ENCODE measurements around the gene SMCO1. TPM values are rescaled to one million over a fixed set of nuclear protein-coding genes. Genes with fewer than 3 reads are reported as not detected.

SMCO1 gene
- total RNA-seq, 1 donor from 2014 or later, result not detected

Other genes with a start within 250 kb of the SMCO1 start
- 63.8 TPM for gene PCYT1A, start 227.6 kb downstream of the SMCO1 start, total RNA-seq
- gene DYNLT2B, start 197.1 kb downstream of the SMCO1 start, total RNA-seq, result 9.9 TPM
- gene TM4SF19, start 177.0 kb downstream of the SMCO1 start, total RNA-seq, result 1.2 TPM
- 78.7 TPM for gene UBXN7, start 82.9 kb downstream of the SMCO1 start, total RNA-seq
- gene RNF168, start 11.6 kb downstream of the SMCO1 start, total RNA-seq, result 31.6 TPM
- gene WDR53, start 53.2 kb upstream of the SMCO1 start, total RNA-seq, result 13.5 TPM
- 8.7 TPM for gene FBXO45, start 53.3 kb upstream of the SMCO1 start, total RNA-seq
- gene NRROS, start 124.3 kb upstream of the SMCO1 start, total RNA-seq, result 10.0 TPM
- 1.7 TPM for gene CEP19, start 196.9 kb upstream of the SMCO1 start, total RNA-seq
- 18.4 TPM for gene PIGX, start 197.0 kb upstream of the SMCO1 start, total RNA-seq
- gene PAK2, start 224.5 kb upstream of the SMCO1 start, total RNA-seq, result 60.8 TPM